Effector CD4-positive, alpha-beta T cell (primary cell): ENCODE measurements around the gene MAL.
A peak's percentile ranks its signal among the peaks of the same experiment; 100 is the strongest.
"Not testable (repeated sequence)": the region's sequence is repeated elsewhere in the genome, so short reads cannot be mapped to it uniquely, and the experiment has no call there.

ENCODE experiments used
- DNase-seq: peaks from one replicate; pipeline ENCODE4 v3.0.0-alpha.2; 2020

Gene MAL

DNA sequence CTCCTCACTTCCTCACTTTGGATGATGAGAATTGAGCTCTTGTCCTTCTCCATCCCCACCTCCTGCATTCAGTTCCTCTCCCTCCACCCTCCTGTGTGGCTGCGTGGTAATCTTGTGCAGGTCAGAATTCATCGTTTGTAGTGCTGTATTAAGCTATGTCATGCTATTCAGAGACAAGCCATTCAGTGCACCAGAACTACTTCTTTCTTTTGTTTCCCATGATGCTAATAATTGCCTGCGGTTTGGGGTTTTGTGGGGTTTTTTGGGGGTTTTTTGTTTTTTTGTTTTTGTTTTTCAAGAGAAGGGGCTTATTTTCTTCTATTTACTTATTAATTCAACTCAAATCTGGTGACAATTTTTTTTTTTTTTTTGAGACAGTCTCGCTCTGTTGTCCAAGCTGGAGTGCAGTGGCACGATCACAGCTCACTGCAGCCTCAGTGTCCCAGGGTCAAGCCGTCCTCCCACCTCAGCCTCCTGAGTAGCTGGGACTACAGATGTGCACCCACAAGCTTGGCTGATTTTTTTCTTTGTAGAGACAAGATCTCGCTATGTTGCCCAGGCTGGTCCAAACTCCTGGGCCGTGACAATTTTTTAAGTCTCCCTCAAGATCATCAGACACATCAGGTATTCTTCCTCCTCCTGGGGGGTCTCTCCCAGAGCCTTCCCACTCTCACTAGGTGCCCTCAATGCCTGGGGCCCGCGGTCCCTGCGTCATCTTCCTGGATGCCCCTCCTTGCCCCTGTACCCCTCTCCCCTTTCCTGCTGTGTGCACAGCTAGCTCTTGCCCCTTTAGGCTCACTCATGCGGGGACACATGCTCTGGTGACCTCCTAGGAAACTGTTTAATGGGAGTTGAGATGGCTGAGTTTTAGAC, 37.8 kb downstream of the MAL start:
- no peak for DNase-seq

DNA sequence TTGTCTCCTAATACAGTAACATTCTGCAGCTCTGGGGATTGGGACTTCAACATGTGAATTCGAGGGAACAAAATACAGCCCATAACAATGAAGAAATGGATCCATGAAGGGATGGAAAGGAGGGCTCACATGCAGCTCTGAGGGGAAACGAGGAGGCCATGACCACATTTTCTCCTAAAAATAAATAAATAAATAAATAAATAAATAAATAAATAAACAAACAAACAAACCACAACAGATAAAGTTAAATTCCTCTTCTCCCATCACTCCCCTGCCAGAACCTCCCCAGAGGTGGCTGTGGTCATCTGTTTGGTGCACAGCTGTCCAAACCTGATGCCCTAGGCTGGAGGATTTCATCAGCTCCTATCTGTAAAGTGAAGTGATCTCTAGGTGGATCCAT, 42.7 kb downstream of the MAL start:
- DNase-seq, result no peak

DNA sequence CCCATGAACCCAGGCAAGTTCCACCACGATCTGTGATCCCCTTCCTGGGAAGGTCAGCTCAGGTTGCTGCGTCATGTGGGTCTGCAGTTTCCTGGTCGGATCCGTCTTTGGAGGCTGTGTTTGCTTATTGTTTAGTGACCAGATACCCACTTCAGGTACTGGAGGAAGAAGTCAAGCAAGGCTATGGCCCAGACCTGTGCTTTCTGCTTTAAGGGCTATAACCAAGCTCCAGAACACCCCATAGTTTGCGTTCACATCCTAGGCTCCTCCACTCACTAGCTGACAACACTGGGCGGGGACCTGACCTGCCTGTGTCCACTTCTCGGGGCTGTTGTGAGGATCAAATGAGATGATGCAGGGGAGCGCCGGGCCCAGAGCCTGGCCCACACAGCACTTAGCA, 44.0 kb downstream of the MAL start:
- no peak for DNase-seq

DNA sequence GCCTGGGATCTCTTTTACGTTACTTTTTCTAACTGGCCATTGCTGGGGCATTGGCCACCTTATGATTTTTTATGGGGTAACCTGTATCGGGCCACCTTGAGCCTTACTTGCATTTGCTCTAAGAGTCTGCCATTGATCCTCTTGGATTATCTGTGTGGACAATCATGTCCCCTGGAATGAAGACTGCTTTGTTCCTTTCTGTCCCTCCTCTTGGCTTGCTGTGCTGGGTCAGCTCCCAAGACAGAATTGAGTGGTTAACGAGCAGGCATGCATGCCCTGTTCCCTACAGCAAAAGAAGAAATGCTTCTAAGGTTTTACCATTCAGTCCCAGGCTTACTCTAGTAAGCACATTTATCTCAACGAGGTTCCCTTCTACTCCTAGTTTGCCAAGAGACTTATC, 46.3 kb downstream of the MAL start:
- no peak for DNase-seq

DNA sequence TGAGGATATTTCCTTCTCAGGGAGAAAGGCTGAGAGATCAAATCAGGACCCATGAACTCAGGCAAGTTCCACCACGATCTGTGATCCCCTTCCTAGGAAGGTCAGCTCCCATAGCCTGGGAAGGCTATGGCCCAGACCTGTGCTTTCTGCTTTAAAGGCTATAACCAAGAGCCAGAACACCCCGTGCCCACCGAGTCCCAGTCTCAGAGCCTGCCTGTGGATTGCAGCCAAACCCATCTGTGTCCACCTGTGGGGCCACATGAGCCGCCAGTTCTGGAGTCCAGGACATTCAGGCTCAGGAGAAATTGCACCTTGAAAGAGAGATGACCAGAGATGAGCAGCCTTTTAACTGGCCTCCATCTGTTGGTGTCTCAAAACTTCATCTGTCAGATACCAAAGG, 46.9 kb downstream of the MAL start:
- DNase-seq, result no peak

DNA sequence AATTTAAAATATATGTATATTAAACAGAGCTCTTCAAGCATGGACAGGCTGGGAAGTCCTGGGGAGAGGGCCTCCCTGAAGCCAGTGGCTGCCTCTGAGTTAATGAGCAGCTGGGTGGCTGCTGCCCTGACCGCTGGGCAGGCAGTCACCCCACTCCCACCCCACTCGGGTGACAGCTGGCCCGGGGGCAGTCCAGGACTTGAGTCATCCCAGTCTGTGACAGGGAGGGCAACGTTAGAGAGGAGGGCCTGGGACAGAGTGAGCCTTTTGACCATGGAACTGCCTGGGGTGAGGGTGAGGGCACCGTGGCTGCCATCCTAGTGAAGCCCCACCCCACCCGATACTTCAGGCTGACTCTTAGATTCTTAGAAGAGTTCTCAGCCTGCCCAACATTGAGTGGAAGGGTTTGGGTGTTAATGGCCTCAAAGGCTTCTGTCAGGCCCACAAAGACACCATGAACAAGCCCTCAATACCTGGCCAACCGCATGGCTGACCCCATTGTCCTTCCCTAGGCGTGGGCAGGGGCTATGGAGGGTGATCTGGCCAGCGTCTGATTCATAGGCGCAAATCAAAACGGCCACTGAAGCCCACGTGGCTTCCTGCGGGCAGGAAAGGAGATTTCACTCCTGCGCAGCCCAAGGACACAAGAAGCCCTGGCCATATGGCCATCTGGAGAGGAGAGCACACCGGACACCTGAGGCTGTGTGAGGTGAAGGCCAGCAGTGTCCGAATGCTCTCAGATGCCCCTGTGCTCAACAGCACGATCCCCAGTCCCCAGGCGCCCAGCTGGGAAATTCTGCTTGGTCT, 48.6 kb downstream of the MAL start:
- DNase-seq, result no peak

DNA sequence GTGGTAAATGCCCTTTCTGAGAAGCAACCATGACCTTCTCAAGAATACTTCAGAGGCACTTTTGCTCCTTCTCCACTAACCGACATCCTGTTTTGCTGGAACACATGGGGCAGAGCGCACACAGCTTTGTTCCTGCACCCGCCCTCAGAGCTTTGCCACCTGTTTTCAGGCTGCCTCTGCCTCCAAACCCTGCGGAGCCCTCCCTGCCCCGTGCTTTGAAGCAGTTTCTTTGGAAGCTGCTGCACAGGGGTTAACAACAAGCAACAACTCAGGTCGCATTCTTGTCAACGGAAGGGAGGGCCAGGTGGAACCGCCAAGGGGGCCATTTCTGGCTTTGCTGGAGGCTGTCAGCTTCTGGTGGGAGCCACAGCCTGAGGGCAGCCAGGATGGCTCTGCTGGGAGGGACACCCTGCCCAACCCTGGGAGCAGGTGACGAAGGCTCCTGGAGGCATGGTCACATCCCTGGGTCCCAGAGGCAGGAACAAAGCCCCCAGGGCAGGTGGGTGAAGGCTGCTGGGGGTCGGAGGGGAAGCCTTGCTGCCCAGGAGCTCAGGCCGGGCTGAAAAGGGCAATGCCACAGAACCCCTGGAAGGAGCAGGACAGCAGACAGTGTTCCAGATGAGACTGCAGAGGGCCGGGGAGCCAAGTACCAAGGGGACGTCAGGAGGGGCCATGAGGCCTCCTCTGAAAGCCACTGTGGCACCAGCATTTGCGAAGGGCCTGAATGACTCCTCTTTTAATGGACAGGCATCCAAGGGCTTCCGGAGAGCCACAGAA, 49.3 kb downstream of the MAL start:
- peak; percentile 40 for DNase-seq

DNA sequence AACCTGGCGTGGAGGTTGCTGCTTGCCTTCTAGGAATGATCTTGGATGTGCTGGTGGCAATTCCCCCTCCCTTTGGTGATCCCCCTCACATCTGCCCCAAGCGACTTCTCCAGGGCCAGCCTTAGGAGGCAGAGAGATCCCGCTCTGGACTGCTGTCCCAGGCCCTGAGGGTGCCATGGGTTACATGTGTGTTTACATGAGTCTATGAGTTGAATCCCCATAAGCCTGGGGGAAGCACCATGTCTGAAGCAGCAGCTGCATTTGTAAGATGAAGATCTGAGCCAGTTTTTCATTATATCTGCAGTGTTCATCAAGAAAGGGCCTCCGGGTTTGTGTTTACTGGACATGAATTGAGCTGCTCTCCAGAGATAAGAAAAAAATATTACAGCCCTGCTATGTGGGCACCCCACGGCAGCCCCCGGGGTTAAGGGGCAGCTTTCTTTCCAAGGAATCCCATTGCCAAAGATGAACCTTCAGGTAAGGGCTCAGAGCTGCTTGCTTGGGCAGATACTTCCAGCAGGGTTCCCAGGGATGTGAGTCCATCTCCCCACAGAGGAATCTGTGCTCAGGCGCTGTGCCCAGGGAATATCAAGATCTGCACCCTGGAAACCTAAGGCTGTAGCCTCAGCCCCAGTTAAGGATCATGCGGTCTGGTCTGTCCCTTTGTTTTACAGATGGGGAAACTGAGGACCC, 50.1 kb downstream of the MAL start:
- DNase-seq, result no peak

DNA sequence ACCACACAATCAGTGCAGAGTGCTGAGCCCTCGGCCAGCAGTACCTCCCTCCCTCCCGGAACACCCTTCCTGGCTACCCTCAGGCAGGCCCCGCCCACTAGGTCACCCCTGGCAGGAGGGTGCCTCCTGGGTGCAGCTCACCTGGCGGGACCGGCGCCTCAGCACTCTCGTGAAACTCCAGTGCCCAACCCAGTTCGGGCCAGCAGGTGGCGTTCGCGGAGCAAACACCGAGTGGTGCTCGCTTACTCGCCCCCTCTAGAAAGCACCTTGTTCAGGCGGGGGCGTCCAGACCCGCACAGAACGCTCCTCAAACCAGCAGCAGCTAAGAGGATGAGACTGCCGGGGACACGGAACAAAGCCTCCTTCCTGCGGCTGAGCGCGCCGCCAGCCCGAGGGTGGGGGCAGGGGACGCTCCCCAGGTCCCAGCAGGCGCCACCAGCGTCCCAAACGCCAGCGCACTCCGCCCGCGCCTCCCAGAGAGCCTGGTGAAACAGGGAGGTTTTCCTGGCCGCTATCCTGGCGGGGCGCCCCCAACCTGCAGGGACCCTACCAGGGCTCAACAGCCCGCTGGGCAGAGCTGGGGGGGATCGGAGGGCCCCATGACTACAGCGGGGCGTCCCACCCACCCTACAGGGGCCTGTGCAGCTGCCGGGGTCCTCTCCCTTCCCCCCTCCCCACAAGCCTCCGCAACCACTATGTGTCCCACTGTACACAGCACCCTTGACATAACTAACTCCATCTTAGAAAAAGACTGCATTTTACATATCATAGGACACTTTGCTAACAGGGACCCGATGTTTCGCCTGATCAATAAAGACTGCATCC, 51.4 kb downstream of the MAL start:
- peak; percentile 87 for DNase-seq

DNA sequence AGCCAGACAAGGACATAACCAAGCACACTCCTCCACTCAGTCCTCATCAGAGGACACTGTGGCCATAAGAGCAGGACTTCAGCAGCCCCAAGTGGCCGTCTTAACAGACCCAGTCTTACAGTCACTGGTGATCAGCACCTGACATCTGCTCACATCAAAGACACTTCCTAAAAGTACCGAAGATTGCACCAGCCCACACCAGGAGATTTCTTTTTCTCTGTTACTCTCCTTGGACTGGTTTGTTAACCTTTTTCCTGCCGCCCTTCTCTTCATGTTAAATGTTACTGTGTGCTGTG, 52.0 kb downstream of the MAL start:
- DNase-seq, result no peak

DNA sequence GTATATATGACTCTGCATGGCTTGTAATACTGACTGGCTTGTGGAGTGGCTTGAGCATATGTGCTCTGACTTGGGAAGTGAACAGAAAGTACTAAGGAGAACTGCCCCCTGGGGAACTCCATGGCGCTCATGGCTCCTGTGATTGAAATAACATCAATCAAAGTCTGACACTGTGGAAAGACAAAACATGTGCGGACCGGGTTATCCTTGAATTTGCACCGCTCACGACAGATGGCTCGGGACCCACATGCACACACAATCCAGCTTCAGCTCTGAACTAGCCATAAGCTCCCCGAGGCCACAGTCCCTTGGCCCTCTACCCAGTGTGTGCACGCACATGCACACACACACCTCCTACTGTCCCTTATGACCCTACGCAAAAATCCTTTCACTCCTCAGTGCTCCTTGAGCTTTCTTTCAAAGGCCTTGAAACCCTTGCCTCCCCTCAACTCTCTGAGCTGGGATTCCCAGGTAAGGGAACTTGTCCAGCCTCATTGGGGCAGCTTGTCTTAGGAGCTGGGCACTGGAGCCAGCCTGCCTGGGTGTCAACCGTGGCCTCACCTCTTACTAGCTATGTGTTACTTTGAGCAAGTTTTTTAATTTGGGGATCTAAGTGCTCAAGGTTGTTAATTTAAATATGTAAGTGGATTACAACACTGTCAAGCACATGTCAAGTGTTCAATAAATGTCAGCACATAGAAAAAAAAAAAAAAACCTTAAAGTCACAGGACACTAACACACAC, 52.5 kb downstream of the MAL start:
- no peak for DNase-seq

DNA sequence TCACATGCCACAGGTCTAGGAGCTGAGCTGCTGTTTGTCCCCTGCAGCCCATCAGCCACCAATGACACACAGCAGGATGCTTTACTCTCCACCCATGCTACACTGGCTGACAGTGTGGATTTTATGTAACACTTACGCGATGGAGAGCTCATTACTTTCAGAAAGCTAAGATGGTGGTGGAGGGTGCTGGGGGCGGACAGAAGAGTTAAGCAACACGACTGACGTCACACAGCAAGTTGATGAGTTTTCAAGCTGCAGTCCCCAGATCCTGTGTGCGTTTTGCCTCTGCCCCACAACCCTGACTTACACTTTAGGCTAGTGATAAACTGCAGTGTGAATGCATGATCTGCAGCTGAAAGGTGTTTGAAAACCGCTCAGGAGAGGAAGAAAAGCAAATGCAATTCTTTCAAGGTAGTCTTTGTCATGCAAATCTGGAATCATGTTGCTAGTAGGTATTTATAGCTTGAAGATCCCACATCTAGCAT, 53.7 kb downstream of the MAL start:
- no peak for DNase-seq

DNA sequence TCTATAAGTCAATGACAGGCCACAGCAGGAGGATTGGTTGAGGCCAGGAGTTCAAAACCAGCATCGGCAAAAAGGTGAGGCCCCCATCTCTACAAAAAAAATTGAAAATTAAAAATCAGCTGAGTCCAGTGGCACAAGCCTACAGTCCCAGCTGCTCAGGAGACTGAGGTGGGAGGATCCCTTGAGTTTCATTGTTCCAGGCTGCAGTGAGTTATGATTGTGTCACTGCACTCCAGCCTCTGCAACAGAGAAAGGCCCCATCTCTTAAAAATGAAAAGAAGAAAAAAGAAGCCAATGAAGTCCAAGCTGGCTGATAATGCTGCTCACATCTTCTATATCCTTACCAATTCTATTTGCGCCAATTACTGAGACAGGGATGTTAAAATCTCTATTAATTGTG, 57.0 kb downstream of the MAL start:
- no peak for DNase-seq

DNA sequence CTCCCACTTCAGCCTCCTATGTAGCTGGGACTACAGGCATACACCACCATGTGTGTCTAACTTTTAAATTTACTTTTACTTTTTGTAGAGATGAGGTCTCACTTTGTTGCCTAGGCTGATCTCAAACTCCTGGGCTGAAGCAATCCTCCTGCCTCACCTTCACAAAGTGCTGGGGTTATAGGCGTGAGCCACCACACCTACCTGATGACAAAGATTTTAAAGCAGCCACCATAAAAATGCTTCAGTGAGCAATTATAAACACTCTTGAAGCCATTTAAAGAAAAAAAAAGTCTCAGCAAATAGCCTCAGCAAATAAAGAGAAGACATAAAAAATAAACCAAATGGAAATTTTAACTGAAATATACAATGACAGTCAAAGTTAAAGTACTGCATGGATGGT, 60.5 kb downstream of the MAL start:
- no peak for DNase-seq

DNA sequence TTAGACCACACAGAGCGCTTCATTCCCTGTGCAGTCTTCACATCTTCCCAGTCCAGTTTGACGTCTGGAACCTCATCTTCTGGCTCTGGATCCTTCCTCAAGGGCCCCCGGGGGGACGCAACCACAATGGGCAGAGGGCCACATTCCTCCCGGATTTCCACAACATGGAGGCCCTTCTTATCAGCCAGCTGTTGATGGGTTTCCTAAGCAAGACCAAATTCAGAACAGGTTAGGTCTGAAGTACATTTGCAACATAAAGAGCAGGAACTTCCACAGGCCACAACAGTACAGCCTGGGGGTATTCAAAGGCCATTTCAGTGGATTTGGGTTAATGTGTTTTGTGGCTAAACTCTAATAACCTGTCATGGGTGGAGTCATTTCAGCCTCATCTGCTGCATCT, 61.9 kb downstream of the MAL start:
- no peak for DNase-seq

DNA sequence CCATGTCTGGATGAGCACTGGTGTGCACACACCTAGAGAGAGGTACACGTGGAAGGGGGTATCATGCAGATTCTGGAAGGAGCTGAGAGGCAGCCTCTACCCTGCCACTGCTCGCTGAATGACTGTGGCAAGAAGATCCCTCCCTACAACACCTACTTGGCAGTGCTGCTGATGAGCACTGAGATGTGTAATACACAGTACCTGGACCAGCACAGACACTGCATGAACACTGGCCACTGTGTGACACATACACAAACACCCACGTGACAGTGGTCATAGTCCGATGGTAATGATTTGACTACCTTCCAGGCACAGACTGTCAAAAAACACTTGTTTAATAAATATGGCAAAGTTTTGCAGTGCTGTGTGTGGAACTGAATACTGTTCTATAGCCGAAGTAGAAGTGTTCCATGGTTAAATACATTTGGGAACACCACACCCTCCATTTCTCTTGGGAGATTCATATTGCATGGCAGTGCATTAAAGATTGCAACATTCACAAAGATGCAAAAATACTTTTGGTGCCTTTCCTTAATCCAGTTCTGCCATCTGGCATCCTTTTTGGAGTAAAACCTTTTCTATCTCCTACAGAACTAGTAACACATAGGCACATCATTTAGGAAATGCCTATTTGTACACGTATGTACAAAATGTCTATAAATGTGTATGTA, 66.5 kb downstream of the MAL start:
- DNase-seq, result no peak

DNA sequence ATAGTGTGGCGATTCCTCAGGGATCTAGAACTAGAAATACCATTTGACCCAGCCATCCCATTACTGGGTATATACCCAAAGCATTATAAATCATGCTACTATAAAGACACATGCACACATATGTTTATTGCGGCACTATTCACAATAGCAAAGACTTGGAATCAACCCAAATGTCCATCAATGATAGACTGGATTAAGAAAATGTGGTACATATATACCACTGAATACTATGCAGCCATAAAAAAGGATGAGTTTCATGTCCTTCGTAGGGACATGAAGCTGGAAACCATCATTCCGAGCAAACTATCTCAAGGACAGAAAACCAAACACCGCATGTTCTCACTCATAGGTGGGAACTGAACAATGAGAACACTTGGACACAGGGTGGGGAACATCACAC, 72.8 kb downstream of the MAL start:
- not testable (repeated sequence) for DNase-seq

DNA sequence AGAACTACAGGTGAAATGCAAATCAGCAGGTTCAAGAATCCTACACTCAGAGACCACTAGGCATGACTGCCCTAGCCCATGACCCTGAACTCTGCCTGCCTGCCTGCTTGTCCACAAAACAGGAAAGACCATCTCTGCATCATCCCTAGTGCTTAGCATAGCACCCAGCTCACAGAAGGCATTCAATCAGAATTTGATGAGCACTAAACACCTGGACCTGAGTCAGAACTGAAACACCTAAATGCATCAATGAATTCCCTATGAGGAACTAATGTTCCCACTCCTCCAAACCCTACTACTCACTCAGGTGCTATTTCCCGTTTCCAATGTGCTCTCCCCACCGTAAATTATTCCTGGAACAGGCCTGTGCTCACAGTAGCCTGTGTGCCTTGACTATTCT, 74.4 kb downstream of the MAL start:
- DNase-seq, result no peak
